Dermis microvascular lymphatic vessel endothelial cell (primary cell): ENCODE measurements around the gene WDR86. TPM values are rescaled to one million over a fixed set of nuclear protein-coding genes. Genes with fewer than 3 reads are reported as not detected.

ENCODE experiments used
- DNase-seq, 2 donors: peaks; one replicate each; pipeline versions ENCODE4 v3.0.0 to v3.0.0-alpha.2; 2010; ENCODE audit warnings: low read depth in 2 of 2
- total RNA-seq: library from RNA; depleted of rRNA; stranded (reverse); fragments of >200 nt; gene quantifications from 2 replicates; pipeline ENCODE4 v1.2.1, GENCODE V29; 2014

The WDR86 gene, protein sequence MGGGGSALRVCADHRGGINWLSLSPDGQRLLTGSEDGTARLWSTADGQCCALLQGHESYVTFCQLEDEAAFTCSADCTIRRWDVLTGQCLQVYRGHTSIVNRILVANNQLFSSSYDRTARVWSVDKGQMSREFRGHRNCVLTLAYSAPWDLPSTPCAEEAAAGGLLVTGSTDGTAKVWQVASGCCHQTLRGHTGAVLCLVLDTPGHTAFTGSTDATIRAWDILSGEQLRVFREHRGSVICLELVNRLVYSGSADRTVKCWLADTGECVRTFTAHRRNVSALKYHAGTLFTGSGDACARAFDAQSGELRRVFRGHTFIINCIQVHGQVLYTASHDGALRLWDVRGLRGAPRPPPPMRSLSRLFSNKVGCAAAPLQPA
- not detected in 2 replicates for total RNA-seq

DNA sequence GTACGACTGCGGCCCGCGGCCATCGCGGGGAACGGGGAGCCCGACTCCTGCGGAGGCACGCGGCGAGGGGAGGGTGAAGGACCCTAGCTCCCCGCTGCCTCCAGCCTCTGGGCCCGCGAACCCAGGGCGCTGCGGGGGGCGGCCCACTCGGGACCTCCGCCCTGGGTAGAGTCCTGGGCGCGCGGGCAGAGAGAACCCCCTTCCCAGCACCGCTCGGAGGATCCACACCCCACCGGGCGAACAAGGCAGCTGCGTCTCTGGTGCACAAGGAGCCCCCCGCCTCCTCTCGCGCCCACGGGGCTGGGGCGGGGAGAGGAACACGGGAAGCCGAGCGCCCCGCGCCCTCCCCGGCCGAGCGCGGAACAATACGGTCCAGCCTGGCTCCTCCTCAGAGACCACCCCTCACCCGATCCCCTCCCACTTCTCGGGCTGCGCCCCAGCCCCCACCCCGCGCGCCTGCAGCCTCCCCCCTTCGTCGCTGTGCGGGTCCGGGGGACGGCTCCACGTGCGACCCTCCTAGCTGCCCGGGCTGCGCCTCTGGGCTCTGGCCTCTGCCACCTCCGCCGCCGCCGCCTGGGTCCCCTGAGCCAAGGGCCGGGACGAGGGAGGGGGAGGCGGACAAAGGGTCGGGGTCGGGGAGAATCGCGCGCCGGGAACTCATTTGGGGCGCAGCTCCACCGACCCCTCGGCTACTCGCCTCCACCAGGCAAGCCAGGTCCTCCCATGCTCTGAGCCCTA lies at the start of gene WDR86:
Gene WDR86, minus strand, starts transcription at position 372 of the 738 bp plus-strand sequence. CDS start 449 bp downstream, outside the sequence.
- no peak for DNase-seq

DNA sequence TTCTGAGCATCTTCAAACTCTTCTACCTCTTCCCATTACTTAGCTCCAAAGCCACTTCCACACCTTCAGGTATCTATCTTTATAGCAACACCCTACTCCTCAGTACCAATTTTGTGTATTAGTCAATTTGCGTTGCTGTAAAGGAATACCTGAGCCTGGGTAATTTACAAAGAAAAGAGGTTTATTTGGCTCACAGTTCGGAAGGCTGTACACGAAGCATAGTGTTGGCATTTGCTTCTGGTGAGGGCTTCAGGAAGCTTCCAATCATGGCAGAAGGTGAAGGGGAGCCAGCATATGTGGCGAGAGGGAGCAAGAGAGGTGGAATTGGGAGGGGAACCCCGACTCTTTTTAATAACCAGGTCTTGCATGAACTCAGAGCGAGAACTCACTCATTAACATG lies 47.7 kb upstream of the WDR86 start:
- DNase-seq, result no peak

DNA sequence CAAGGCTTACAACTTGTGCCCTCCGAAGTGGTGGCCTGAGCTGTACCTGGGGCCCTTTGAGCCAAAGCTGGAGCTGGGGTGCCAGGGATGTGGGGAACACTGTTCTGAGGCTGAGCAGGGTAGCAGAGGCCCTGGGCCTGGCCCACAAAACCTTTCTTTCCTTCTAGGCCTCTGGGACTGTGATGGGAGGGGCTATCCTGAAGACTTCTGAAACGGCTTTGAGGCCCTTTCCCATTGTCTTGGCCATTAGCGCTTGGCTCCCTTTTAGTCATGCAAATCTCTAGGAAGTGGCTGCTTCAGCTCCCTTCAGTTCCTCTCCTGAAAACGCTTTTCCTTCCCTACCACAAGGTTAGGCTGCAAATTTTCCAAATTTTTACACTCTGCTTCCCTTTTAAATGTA lies 46.9 kb upstream of the WDR86 start:
- no peak for DNase-seq

DNA sequence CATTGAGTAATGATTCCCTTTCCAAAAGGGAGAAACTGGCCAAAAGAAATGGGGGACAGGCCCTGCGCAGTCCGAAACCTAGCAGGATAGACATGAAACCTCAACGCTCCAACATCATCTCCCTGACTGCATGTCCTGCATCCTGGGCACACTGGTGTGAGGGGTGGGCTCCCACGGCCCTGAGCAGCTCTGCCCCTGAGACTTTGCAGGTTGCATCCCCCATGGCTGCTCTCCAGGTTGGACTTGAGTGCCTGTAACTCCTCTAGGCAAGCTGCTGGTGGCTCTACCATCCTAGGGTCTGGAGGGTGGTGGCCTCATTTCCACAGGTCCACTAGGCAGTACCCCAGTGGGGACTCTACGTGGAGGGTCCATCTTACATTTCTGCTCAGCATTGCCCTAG lies 46.4 kb upstream of the WDR86 start:
- DNase-seq, result no peak

DNA sequence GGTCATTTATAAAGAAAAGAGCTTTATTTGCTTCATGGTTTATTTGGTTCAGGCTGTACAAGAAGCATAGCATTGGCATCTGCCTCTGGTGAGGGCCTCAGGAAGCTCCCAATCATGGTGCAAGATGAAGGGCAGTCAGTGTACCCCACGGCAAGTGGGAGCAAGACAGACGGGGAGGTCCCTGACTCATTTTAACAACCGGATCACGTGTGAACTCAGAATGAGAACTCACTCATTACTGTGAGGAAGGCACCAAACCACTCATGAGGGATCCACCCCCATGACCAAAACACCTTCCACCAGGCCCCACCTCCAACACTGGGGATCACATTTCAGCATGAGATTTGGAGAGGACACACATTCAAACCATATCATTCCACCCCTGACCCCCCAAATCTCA lies 45.9 kb upstream of the WDR86 start:
- no peak for DNase-seq

DNA sequence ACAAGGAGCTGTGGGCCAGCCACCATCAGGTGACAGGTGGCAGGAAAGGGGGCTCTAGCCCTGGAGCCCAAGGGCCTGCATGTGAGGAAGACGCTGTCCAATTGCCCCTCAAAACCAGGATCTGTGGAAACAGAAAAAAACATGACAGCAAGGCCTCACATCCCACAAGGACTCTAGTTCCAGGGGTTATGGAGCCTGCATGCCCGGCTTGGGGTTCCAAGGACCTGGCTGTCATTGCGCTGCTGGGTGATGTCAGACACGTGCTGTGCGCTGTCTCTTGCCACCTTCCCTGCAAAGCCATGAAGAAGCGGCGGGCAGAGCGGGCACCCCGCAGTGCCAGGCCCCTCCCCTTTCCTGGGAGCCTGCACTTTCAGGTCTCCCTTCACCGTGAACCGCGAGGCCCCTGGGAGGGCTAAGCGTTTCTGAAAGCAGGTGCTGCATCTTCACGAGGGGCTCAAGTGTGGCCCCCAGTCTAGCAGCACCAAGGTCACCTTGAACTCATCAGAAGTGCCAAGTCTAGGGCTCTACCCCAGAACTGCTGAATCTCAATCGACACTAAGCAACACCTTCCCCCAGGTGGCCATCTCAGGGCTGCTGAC lies 45.2 kb upstream of the WDR86 start:
- DNase-seq, result no peak

DNA sequence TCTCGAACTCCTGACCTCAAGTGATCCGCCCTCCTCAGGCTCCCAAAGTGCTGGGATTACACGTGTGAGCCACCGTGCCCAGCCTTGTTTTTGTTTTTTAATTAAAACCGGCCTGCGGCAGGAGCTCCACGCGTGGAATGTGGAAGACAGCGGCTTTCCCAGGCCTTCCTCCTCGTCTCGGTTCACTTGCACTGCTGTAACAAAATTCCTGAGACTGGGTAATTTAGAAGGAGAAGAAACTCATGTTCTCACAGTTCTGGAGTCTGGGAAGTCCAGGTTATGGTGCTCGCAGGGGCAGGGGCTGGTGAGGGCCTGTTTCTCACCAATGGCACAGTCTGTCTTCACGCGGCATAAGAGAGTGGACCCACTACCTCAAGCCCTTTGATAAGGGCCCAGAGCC lies 44.5 kb upstream of the WDR86 start:
- no peak for DNase-seq

DNA sequence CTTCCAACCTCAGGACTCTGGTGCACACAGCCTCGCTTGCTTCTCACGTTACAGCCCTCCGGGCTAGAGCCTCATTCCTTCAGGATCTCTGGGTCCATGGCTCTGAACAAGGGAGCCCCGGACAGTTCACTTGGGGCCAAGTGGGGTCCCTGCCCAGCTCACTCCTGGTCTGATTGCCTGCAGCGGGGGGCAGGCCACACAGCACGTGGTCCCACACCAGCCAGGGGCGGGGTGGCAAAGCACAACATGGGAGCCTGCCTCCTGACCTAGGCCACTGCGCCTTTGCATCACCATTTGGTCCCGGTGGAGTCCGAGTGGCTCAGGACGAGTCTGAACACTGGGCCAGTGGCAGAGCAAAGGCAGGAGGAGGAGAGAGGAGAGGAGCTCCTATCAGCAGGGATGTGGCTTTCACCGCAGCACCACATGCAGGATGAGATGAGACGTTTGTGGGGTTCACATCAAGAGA lies 43.5 kb upstream of the WDR86 start:
- no peak for DNase-seq

DNA sequence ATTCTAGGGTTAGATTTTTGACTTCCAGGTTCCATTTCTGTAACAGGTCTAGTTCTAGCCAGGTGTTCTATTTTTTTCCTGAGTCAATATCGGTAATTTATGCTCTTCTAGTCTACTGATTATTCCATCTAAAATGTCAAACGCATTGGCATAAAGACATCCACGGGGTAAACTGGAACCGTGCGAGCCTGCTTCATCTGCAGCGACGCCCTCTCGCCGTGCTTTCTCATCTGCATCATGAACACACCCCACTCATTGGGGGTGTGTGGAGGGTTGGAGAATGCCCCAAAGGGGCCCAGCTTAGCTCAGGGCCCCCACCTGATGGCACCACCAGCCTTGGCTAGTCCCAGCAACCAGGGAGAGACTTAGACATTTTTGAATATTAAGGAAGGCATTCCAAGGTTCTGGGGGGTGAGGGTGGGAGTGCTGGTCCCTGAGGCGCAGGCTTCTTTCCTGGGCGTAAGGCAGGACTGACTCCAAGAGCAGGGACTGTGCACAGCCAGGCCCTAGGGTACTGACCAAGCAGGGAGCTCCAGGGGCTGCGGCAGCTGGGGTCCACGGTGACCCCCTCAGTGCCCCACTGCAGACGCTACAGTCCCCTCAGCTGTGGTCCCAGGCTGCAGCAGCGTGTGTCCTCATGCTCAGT lies 43.0 kb upstream of the WDR86 start:
- no peak for DNase-seq

DNA sequence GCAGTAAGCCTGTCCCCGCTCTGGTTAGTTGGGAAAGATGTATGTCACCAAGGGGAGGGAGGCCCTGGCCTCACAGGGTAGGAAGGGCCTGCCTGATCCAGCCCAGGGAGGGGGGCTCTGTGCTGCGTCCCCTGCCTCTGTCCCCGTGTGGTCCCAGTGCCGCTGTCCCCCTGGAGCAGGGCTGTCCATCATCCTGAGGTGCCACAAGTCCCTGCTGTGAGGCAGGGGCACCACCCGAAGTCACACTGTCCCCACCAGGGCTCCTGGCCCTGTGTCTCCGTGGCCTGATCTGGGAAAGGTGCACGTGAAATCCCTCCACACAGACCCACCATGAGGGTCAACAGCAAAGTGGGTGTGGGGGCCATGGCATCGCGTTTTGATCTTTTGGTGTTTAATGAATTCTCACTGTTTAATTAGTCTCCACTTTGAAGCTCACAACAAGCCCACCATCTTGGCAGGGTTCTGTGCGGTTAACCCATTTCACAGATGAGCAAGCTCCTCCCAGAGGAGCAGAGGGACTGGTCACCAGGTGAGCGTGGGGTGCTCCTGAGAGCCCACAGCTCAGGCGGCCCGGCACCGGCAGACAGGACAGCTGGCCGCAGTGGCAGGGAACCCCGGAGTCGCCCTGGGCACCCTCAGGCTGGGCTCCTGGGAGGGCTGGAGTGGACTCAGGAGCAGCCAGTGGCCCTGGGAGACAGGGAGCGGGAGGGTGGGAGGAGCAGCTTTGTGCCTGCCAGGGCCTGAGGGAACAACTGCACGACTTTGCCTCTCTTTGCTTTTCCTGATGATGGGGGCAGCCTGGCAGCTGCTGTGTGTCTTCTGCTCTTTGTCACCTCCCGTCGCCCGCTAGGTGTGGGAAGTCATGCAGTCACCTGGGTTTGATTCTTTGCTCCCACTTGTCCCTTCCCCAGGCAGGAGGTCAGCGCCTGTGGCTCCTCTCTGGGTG lies 42.1 kb upstream of the WDR86 start:
- DNase-seq, result no peak

DNA sequence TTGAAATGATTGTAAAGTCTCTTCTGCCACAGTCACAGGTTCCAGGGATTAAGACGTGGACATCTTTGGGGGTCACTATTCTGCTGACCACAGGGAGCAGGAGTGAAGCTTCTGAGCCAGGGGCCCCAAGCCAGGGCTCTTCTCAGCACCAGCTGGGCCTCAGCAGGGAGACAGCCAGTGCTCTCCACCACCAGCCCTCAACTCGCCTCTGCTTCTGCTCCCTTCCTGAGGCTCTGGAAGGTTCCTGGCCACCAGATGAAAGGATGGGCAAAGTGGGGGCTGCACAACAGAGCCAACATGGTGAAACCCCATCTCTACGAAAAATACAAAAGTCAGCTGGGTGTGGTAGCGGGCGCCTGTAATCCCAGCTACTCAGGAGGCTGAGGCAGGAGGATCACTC lies 41.3 kb upstream of the WDR86 start:
- DNase-seq, result no peak

DNA sequence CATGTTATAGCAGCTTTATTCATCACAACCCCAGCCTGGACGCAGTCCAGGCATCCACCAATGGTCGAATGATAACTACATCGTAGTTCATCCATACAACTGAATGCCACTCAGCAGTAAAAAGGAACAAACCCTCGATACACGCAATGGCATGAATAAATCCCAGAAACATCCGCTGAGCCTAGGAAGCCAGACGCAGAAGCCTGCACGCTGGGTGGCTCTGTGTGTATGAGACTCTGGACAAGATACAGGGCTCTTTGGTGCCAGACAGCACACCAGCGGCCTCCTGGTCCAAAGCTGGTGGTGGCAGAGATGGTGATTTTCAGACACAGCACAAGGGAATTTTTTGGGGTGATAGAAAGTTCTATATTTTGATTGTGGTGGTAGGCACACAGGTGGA lies 40.2 kb upstream of the WDR86 start:
- no peak for DNase-seq

DNA sequence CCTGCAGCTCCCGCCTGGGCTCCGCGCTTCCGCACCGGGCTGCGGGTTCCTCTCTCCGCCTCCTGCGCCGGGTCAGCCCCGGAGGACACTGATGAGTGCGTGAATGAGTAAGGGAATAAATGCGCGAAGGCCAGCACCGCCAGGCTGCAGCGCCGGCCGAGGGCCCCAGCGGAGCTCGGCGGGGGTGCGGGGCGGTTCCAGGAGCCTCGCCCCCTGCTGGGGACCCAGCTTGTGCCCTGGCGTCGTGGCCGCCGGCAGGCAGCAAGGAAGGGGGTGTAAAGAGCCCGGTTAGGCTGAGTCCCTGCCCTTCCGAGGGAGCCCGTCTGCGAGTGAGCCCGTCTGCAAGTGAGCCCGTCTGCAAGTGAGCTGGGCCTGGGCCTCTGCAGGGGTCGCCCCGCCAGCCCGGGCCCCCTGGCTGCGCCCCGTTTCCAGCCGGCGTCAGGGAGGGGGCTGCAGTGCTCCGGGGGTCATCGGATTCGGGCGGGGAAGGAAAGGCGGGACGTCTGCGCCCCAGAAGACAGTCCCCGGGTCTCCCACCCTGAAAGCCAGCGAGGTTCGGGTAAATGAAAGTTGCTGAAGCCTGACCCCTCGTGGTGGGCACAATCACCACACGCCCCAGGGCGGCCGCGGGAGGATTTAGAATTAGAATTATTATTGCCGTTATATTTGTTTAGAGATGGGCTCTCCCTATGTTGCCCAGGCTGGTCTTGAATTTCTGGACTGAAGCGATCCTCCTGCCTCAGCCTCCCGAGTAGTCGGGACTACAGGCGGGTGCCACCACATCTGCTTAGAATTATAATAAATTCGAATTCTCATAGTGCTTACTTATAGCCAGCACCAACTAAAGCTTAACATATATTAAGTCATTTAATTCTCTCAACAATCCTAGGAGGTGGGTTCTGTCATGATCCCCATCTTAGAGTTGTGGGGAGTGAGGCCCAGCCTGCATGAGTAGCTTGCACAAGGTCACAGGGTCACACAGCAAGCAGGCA lies 38.7 kb upstream of the WDR86 start:
- peak; percentile 25 to 58 for DNase-seq

DNA sequence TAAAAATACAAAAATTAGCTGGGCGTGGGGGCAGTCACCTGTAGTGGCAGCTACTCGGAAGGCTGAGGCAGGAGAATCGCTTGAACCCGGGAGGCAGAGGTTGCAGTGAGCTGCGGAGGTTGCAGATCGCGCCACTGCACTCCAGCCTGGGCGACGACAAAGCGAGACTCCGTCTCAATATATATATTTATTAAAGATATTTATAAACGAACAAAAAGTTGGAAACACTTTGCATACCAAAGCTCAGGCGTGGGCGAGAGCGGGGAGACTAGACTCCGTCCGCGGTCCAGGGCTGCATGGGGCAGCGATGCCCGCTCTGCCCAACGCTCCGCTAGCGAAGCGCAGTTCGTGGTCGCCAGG lies 38.0 kb upstream of the WDR86 start:
- no peak for DNase-seq

DNA sequence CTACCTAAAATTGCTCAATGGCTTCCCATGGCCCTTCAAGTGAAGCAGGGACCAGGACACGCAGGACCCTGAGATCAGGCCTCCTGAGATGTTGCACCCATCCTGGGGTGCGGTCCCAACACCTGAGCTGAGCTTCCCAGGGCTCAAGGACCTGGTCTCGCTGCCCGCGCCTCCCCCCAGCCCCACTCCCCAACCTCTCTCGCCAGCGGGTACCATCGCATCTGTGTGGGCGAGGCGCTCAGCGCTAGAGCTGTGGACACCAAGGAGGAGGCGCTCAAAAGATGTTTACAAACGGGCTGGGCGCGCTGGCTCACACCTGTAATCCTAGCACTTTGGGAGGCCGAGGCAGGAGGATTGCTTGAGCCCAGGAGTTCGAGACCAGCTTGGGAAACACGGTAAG lies 37.5 kb upstream of the WDR86 start:
- DNase-seq, result no peak

DNA sequence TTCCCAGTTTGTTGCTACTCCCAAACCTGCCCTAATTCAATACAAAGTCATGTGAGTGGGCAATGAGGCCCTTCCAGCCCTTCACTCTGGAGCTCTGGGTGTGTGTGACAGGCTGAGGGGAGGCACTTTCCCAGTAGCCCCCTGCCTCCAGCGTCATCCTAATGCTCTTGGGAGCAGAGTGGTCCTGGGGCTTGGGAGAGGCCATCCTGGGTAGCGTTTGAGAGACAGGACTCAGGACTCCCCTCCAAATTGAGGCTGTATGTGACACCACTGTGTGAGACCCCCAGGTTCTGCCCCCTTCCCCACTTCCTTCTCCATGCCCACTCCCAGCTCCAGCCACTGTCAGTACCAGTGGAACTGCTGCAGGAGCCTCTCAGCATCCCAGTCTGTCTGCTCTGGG lies 36.6 kb upstream of the WDR86 start:
- DNase-seq, result no peak

DNA sequence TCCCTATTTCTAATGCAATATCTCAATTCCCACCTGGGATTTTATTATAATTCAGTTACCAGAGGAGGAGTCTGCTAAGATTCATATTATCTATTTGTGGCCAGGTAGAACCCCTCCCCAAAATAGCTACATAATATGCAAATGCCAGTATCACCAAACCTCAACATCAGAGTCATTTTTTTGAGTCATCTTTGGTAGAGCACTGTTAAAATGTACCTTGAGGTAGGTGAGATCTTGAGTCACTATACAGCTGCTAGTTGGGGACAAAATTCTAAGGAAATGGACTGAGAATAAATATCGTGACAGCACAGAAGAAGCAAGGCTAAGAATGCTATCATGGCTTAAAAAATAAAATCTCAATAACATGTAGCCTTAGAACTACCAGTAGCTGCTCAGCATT lies 34.8 kb upstream of the WDR86 start:
- no peak for DNase-seq

DNA sequence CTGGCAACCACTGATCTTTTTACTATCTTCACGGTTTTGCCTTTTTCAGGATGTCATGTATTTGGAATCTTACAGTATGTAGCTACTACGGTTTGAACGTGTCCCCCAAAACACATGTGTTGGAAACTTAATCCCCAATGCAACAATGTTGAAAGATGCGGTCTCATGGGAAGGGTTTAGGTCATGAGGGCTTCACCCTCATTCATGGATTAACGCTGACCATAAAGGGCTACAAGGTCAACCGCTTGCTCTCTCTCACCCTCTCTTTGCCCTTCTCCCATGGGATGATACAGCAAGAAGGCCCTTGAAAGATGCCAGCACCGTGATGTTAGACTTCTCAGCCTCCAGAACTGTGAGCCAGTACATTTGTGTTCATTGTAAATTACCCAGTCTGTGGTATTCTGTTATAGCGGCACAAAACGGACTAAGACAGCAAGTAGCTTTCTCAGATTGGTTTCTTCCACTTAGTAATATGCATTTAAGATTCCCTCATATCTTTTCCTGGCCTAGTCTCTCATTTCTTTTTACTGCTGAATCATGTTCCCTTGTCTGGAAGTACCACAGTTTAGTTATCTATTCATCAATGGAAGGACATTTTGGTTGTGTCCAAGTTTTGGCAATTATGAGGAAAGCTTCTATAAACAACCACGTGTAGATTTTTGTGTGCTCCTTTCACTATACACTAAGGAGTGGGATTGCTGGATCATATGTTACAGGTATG lies 33.1 kb upstream of the WDR86 start:
- no peak for DNase-seq

DNA sequence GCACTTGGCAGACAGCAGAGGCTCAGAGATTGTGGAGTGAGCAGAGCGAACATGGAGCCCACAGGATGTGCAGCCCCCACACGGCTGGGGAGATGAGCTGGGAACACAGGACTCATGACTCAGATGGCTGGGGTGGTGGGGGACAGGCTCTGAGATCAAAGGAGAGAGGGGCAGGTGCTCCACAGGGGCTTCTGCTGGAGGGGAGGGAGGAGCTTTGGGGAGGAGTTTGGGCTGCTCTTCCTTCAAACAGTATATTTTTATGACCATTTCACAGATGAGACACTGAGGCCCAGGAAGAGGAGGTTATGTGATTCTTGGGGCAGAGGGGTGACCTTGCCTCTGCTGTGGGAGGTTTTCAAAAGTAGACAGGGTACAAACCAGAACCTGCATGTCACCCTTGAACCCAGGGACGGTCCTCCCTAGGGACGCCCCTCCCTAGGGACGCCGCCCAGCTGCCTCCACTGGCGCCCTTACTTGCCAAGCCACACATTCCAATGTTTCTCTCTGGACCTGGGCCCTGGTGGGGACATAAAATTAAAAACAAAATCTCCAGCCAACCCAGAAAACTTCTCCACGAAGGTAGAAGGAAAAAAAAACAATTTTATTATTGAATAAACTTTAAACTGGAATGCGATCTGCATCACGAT lies 31.1 kb upstream of the WDR86 start:
- DNase-seq, result no peak
